ENCODE results near the gene KRTAP5-2.
A peak's percentile ranks its signal among the peaks of the same experiment; 100 is the strongest.
"Not testable (repeated sequence)": the region's sequence is repeated elsewhere in the genome, so short reads cannot be mapped to it uniquely, and the experiment has no call there.

Gene KRTAP5-2

DNA sequence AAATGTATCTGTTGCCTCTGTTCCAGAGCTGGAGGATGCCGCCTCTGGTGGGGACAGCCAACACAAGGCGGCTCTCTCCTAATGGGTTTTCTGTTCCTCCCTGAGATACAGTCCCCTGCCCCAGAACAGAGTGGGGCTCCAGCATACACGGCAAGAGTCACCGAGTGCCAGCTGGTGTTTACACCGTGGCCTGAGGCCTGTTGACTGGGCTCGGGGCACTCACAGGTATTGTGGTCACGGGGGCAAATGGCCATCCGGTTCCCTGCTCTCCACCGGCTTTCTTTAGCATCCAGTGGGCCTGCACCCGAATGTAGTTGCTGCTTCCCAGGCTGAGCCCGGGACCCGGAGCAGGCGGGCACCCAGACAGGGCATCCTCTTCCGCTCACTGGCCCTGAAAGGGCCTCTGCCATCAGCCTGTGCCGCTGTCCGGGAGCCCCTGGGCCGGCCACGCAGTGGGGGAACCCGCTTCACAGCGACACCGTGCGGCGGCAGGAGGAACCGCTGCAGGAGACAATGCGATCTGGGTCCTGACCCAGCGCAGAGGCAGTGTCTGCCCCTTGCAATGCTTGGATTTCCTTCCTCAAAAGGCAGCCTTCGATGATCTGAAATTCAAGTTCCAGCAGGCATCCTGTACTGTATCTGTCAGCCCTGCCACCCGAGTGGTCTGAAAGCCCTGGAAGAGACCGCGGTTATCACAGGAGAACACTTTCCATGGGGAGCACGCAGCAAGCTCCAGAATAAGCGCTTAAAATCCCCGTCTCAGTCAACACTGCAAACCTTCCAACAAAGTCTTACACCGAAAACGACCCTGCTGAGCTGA, 30.6 kb upstream of the KRTAP5-2 start:
- peak; percentile 43 for DNase-seq (ENCODE audit: low read depth)

DNA sequence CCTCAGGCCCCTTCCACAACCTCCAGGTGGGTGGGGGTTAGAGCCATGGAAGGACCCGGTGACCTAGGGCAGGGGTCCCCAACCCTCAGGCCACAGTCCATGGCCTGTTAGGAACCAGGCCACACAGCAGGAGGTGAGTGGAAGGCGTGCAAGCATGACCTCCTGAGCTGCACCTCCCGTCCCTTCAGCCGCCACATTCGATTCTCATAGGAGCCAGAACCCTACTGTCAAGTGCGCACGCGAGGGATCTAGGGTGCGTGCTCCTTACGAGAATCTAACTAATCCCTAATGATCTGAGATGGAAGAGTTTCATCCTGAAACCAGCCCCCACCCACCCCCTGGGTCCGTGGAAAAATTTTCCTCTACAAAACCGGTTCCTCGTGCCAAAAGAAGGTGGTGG, 27.4 kb upstream of the KRTAP5-2 start:
- DNase-seq (ENCODE audit: low read depth): no peak

DNA sequence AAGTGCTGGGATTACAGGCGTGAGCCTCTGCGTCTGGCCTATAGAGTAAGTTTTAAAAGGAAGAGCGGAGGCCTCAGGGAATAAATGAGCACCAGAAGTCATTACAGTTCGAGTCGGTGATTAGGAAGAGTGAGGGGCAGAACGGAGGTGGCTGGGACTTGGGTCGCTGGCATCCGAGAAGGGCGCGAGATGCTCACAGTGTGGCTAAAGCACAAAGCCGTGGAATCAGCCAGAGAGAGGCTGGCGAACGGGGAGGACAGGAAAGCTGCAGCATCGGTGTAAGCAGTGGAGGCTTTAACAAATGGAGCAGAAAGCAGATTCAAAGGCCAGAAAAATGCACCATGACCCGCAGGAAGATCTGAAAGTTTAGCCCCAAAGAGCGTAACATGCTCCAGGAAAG, 26.5 kb upstream of the KRTAP5-2 start:
- no peak for DNase-seq (ENCODE audit: low read depth)

- no peak for DNase-seq (ENCODE audit: low read depth)
Observed at GRCh38 chr11:1623716-1624115, 25.6 kb upstream of the KRTAP5-2 start.

GRCh38 chr11:1622086-1622485, 24.0 kb upstream of the KRTAP5-2 start, which contains the start of gene KRTAP5-4:
KRTAP5-4 (minus strand) TSS chr11:1622138; CDS start chr11:1622093, 45 bp downstream.
- no peak for DNase-seq (ENCODE audit: low read depth)

DNA sequence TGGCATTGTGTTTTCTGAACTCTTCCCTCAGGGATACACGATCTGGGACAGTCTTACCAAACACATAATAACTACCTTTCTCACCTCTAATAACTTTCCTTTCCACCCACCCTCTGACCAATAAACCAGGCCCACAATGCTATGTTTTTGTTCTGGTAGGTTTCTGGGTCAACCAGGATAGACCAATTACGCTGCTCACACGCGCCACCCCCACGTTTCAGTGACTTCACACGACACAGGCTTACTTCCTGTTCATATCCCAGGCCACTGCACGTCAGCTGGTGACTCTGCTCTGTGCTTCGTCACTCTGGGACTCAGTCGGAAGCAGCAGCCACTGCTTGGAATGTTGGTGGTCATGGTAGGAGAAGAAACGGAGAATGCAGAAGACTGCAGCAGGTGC, 21.4 kb upstream of the KRTAP5-2 start:
- DNase-seq (ENCODE audit: low read depth): peak; percentile 21

GRCh38 chr11:1618231-1618630, 20.1 kb upstream of the KRTAP5-2 start:
- DNase-seq (ENCODE audit: low read depth): no peak

- DNase-seq (ENCODE audit: low read depth): no peak
Observed at GRCh38 chr11:1608363-1608762, 10.3 kb upstream of the KRTAP5-2 start, which contains the start of gene KRTAP5-3. KRTAP5-3 (minus strand) TSS chr11:1608463; CDS start chr11:1608385, 78 bp downstream.

DNA sequence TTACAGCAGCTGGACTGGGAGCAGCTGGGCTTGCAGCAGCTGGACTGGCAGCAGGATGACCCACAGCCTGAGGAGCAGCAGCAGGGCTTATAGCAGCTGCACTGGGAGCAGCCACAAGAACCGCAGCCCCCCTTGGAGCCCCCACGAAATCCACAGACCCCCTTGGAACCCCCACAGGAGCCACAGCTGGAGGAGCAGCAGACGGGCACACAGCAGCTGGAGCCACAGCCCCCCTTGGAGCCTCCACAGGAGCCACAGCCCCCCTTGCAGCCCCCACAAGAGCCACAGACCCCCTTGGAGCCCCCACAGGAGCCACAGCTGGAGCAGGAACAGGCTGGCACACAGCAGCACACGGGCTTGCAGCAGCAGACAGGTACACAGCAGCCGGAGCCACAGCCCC, 9.8 kb upstream of the KRTAP5-2 start:
- DNase-seq (ENCODE audit: low read depth): not testable (repeated sequence)

DNA sequence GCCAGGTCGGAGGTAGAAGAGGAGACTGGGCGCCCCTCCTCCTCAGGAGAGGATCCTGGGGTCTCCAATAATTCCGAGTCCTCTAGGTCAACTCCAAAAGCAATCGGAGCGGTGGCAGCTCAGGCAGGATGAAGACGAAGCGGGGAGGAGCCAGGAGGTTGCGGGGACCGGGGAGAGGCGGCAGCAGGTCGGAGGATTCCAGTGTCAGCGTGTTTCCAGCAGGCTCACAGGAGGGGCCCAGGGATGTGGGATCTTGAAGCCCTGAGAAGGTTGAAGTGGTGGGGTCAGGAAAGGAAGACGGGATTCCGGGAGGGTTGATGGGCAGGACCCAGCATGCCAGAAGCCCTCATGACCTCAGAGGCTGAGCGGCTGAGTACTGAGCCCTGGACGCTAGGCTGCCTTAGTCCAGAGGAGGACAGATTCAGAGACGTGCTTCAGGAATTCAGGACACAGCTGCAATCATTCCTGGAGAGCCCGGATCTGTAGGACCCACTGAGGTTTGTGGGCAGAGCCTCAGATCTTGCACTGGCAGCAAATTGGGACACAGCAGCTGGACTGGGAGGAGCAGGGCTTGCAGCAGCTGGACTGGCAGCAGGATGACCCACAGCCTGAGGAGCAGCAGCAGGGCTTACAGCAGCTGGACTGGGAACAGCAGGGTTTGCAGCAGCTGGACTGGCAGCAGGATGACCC, 9.2 kb upstream of the KRTAP5-2 start:
- DNase-seq (ENCODE audit: low read depth): not testable (repeated sequence)

GRCh38 chr11:1605923-1606322, 7.8 kb upstream of the KRTAP5-2 start:
- not testable (repeated sequence) for DNase-seq (ENCODE audit: low read depth)

DNA sequence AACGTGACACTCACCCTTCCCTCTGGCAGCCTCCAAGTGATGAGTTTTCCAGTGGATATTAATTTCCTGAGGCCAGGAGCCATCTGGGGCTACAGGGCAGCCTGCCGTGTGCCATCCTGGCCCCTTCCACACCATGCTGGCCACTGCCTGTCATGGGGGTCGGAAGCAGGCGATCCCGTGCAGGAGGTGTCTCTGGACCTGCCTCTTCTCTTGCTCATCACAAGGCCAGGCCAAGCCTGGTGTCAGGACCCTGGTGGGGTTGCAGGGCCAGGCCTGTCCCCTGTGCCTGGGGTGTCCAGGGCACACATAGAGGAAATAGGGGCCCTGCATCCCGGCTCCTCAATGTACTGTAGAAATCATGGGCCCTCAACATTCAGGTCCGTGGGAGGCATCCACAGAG, 6.6 kb upstream of the KRTAP5-2 start:
- DNase-seq (ENCODE audit: low read depth): no peak

DNA sequence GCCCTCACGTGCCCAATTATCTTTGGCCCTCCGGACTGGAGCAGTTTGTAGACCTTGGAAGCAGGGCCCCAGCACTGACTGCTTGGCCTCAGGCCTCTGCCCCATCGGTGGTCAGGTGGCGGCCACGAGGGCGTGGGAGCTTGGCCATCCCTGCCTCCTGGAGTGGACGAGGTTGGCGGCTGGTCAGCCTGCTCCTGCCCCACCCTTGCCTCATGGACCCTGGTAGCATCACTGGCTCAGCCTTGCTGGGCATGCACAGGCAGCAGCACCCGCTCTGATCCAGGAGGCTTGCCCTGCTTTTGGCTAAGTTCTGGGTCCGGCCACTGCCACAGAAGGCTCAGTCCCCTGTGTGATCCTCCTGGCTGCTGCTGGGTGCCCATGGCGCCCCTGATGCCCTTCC, 6.1 kb upstream of the KRTAP5-2 start:
- DNase-seq (ENCODE audit: low read depth): no peak

- no peak for DNase-seq (ENCODE audit: low read depth)
Observed at GRCh38 chr11:1603629-1604028, 5.5 kb upstream of the KRTAP5-2 start.

GRCh38 chr11:1601663-1602062, 3.6 kb upstream of the KRTAP5-2 start:
- not testable (repeated sequence) for DNase-seq (ENCODE audit: low read depth)

DNA sequence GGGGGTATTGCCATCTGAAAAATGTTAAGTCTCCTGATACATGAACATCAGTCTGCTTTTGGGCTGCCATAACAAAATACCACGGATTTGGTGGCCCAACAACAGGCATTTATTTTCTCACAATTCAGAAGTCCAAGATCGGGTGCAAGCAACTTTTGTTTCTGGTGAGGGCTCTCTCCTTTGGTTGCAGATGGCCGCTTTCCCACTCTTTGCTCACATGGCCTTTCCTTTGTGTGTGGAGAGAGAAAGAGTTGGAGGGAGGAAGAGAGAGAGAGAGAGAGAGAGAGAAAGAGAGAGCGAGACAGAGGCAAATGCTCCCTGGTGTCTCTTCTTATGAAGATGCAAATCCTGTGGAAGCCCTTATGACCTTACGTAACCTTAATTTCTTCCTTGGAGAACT, 2.5 kb upstream of the KRTAP5-2 start:
- DNase-seq (ENCODE audit: low read depth): no peak

GRCh38 chr11:1598816-1599215, 722 bp upstream of the KRTAP5-2 start:
- DNase-seq (ENCODE audit: low read depth): no peak

GRCh38 chr11:1598406-1598805, 312 bp upstream of the KRTAP5-2 start:
- DNase-seq (ENCODE audit: low read depth): not testable (repeated sequence)

DNA sequence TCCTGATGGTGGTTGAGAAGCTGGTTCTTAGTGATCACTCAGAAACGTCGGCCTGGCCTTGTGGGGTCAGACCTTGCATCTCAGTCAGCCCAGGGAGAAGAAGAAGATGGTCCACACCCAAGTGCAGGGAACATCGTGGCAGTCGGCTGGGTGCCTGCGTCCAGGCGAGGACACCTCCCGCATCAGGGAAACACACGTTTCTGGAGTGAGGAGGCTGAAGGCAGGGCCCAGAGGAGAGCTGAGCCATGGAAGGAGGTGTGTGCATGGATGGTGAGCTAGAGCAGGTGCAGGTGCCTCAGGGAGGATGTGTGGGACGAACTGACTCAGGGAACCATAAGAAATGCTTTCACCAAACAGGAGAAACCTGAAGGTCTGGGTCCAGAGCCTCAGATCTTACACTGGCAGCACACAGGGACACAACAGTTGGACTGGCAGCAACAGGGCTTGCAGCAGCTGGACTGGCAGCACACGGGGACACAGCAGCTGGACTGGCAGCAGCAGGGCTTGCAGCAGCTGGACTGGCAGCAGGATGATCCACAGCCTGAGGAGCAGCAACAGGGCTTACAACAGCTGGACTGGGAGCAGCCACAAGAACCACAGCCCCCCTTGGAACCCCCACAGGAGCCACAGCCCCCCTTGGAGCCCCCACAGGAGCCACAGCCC, 632 bp downstream of the KRTAP5-2 start:
- no peak for DNase-seq (ENCODE audit: low read depth)

- DNase-seq (ENCODE audit: low read depth): not testable (repeated sequence)
Observed at GRCh38 chr11:1596576-1597121, 1.4 kb downstream of the KRTAP5-2 start.

GRCh38 chr11:1595994-1596575, 2.0 kb downstream of the KRTAP5-2 start:
- not testable (repeated sequence) for DNase-seq (ENCODE audit: low read depth)

GRCh38 chr11:1592628-1593027, 5.5 kb downstream of the KRTAP5-2 start:
- no peak for DNase-seq (ENCODE audit: low read depth)

Measured in activated T-helper 9 cell treated with anti-CD3 and anti-CD28 coated beads, Interleukin-2, amount 50 U/mL, for 16 hours (primary cell).